Activated CD4-positive, CD25-positive, alpha-beta regulatory T cell treated with anti-CD3 and anti-CD28 coated beads, Interleukin-2, amount 50 U/mL, for 16 hours (primary cell): Measurements from ENCODE around the gene LSM14A.
"Not testable (repeated sequence)": the region's sequence is repeated elsewhere in the genome, so short reads cannot be mapped to it uniquely, and the experiment has no call there.

Experiments used
- DNase-seq: peaks from one replicate; pipeline ENCODE4 v3.0.0-alpha.2; 2020; ENCODE audit warnings: low read depth, low spot score

The LSM14A gene

GRCh38 chr19:34158966-34159365 lies 13.3 kb upstream of the LSM14A start:
- not testable (repeated sequence) for DNase-seq

- not testable (repeated sequence) for DNase-seq
Observed at GRCh38 chr19:34159541-34159940, 12.8 kb upstream of the LSM14A start.

- DNase-seq, result not testable (repeated sequence)
Observed at GRCh38 chr19:34161902-34162301, 10.4 kb upstream of the LSM14A start.

GRCh38 chr19:34165295-34165738 lies 7.0 kb upstream of the LSM14A start:
- DNase-seq, result no peak

- not testable (repeated sequence) for DNase-seq
Observed at GRCh38 chr19:34169475-34170199, 2.7 kb upstream of the LSM14A start.

- DNase-seq, result no peak
Observed at GRCh38 chr19:34171539-34171876, 796 bp upstream of the LSM14A start.

GRCh38 chr19:34172661-34173192 lies 423 bp downstream of the LSM14A start:
- DNase-seq, result no peak

- no peak for DNase-seq
Observed at GRCh38 chr19:34173193-34173956, 1.1 kb downstream of the LSM14A start.

GRCh38 chr19:34175173-34175572 lies 2.9 kb downstream of the LSM14A start:
- DNase-seq, result not testable (repeated sequence)

- DNase-seq, result no peak
Observed at GRCh38 chr19:34176581-34176980, 4.3 kb downstream of the LSM14A start.

- no peak for DNase-seq
Observed at GRCh38 chr19:34178274-34178610, 5.9 kb downstream of the LSM14A start.

GRCh38 chr19:34179066-34179465 lies 6.8 kb downstream of the LSM14A start:
- DNase-seq, result no peak

- no peak for DNase-seq
Observed at GRCh38 chr19:34180273-34180672, 8.0 kb downstream of the LSM14A start.

GRCh38 chr19:34180709-34181108 lies 8.4 kb downstream of the LSM14A start:
- no peak for DNase-seq

- DNase-seq, result no peak
Observed at GRCh38 chr19:34181111-34181864, 9.0 kb downstream of the LSM14A start.

GRCh38 chr19:34182125-34182524 lies 9.8 kb downstream of the LSM14A start:
- no peak for DNase-seq

- no peak for DNase-seq
Observed at GRCh38 chr19:34184880-34185491, 12.7 kb downstream of the LSM14A start.

- no peak for DNase-seq
Observed at GRCh38 chr19:34186205-34186604, 13.9 kb downstream of the LSM14A start.

- no peak for DNase-seq
Observed at GRCh38 chr19:34187011-34187410, 14.7 kb downstream of the LSM14A start.

- DNase-seq, result no peak
Observed at GRCh38 chr19:34188408-34188807, 16.1 kb downstream of the LSM14A start.

GRCh38 chr19:34189199-34189916 lies 17.1 kb downstream of the LSM14A start:
- no peak for DNase-seq
